SH-SY5Y (cell line): ENCODE measurements around the gene PHKB.

Source experiments
- GATA2 ChIP-seq: IDR thresholded peaks from 2 replicates; pipeline ENCODE4 v1.6.1; 2011; ENCODE audit warnings: mild to moderate bottlenecking, low read depth, low read length
- GATA3 ChIP-seq: IDR thresholded peaks from 2 replicates; pipeline ENCODE4 v1.6.1; 2011; ENCODE audit warnings: low read depth, mild to moderate bottlenecking, low read length, moderate library complexity

The PHKB gene

DNA sequence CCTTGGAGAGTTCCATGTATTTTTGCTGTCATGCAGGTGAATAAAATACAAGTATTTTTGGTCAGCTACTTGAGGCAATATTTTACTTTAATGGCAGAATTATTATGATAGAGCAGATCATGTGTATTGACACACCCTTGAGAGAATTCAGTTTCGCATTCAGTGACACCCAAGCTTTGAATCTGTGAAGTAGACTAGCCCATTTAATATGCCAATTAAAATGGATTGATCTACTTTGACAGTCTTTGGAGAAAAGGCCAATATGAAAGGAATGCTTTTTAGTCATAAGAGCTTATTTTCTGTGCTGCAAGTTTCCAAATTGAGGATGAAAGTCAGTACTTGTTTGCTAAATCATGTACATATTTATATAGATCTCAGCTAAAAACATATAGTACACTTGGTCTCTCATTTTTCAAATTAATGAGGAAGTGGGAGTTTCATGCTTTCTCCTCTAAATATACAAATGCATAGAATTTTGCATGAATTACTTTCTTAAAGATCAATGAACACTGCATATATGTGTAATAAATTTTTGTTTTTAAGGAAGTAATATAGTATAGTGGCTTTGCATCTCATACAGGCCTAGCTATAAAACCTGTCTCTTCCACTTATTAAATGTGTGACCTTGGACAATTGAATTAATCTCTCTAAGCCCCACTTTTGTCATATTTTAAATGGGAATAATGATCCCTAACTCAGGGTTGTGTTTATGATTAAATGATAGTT lies 161.5 kb downstream of the PHKB start:
- TF ChIP-seq GATA3 (no peak), GATA2 (no peak)

DNA sequence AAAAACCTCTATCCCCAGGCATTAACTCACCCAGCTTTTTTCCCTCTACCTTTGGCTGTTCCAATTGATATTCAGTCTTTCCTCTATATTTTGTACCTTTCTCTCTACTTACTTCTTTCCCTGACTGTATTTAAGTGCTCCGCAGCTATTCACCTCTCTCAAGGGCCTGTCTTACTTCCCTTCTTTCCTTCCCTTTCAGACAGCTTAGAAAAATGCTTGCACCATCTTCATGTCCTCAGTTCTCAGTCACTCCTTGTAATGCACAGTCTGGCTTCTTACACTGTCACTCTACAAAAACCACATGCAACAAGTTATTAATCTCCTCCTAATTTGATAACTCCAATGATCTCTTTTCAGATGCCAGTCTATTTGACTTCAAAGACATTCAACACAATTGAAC lies 163.4 kb downstream of the PHKB start:
- TF ChIP-seq GATA3 (no peak), GATA2 (no peak)

DNA sequence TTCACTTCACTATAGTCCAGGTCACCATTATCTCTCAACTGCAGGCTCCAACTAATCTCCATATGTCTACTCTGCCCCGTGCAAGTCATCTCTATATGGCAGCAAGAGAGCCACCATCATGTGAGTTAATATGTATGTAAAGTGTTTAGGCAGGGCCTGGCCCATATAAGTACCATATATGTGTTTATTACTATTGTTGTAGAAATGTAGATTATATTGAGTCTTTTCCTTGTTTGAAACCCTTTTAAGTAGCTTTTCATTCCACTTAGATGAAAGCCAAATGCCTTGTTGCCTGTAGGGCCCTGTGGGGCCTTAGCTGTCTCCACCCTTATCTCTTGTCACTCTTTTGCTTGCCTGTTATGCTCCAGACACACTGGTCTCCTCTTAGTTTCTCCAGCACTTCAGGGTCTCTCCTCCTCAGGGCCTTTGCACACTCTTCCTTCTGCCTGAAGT lies 164.0 kb downstream of the PHKB start:
- TF ChIP-seq GATA2, result no peak
- no peak for TF ChIP-seq GATA3

DNA sequence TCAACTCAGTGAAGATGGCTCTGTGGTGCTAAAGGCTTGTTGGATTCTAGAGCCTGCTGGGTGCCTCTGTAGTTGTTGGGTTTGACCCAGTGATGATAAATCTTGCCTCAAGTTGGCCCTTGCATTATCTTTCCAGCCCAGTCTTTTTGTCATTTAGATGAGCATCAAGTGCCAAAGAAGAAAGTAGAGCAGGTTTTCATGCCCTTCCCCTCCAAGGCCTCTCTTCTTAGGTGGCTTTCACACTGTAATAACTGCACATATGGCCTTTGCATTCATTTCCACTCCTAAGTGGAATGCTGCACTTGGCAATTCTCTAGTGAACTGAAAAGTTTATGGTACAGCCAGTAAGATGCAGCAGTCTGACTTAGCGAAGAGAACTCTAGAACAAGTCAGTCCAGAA lies 165.1 kb downstream of the PHKB start:
- TF ChIP-seq GATA3 (no peak), GATA2 (no peak)

DNA sequence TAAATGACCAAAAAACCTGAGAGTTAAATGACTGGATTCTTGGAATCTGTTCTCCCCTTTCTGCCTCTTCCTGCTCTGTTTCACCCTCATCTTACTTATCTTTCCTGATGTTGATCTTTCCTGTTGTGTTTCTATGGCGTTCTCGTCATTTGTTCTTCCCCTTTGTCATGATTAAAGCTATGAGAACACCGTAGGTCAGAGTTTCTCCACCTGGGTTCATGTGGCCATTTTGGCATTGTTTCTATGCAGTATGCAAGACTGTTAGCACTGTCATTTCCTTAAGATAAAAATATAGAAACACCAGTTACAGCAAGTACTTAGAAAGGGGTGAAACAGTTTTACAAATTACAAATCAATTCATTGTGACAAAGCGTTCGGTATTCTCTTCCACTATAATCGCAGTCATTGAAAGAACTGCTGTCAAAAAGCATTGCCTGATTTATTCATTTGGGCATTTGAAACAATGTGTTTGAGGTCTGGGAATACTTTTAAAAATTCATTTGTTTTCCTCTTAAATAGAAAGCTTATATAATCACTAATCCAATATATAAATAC lies 166.0 kb downstream of the PHKB start:
- no peak for TF ChIP-seq GATA3
- no peak for TF ChIP-seq GATA2

DNA sequence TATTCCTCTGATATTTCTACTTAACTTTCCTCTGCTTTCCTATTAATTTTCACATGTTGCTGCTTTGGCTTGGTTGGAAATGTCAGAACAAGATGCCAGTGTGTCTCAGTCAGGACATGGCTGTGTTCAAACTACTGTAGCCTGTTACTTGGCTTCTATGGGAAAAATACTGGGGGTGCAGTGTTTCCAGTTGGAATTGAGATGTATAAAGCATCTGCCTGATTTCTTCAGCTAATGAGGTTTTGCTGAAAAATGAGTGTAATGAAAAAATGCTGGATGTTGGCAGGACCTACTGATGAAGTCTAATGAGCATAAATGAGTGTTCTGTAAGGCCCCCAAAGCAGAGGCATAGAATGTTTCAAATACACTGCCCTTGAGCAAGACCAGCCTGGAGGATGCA lies 166.6 kb downstream of the PHKB start:
- TF ChIP-seq GATA2, result no peak
- no peak for TF ChIP-seq GATA3

DNA sequence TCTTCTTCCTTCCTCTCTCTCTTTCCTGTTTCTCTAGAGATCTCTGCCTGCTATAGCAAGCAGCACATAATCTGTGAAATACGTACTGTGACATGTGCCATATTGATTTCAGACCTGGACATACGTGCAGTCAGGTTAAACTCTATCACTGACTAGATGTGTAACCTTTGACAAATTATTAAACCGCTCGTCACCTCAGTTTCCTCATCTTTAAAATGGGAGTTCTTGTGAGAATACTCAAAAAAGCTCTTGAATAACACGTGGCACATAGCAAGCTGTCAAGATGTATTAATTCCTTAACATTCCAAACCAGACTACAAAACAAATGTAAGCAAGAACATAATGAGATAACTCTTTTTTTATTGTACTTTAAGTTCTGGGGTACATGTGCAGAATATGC lies 170.0 kb downstream of the PHKB start:
- no peak for TF ChIP-seq GATA2
- no peak for TF ChIP-seq GATA3

DNA sequence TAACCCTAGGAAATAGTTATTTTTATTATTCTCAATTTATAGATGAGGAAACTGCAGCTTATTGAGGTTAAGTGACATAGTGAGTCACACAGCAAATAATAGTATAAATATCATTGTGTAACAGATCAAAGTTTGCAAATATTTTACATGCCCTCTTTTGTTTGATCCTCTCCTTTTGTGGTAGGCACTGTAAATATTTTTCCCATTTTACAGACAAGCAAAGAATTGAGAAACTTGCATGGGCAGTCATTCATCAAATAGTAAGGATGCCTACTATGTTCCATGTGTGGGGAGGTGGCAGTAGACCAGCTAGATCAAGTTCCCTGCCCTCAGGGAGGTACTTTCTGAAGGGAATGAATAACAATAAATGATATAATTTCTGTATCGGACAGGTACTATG lies 173.0 kb downstream of the PHKB start:
- no peak for TF ChIP-seq GATA2

DNA sequence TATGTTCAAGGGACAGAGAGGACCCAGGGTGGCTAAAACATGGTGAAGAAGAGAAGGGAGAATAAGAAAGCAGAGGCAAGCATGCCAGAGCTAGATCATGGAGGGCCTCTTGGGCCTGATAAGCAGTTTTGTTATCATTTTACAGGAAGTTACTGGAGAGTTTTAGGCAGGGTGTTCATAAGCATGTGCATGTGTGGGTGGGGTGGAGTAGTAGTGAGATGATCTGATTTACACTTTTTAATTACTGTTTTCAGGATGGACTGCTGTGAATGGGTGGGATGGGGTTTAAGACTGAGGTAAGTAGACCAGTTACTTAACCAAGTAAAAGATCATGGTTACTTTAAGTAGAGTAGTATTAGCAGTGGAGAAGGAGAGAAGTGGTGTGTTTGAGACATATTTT lies 173.6 kb downstream of the PHKB start:
- TF ChIP-seq GATA3 (no peak), GATA2 (no peak)

DNA sequence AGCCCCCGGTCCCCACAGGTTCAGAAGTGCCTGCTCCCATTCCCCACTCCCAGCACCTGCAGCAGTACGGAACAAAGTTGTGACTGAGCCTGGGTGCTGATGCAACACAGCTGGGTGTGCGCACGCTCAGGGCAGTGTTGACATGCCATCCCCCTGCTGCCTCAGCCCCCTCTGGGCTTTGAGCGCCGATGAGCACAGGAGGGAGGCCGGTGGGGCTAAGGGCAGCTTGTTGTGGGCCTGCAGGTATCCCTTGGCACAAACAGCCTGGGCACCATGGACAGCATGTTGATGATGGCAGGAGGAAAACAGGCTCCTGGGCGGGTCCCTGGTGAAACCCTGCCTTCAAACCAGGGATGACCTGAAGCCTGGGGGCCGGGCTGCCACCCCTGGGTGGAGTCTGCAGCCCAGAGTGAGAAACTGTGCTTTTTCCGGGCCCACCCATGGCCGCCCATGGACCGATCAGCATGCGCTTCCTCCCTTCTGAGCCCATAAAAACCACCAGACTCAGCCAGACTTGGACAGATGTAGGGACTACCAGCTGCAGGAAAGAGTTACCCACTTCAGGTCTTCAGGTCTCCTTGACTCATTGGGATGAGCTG lies 175.5 kb downstream of the PHKB start:
- no peak for TF ChIP-seq GATA3
- TF ChIP-seq GATA2, result no peak

DNA sequence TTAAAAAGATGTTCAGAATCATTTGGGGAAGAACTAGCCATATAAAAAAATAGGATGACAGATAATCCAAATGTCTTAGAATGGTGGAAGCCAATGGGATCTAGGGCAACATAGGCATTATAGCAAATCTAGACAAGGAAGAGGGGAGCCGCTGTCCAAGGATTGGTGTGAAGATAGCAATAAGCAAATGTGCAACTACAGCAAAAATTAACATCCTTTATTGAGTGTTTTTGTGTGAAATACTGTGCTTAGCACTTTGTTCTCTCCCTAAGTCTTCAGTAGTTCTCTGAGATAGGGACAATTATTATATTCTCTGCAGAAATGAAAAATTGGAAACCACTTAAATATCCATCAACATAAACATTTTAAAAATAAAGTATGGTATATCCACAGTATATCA lies 177.0 kb downstream of the PHKB start:
- TF ChIP-seq GATA3 (no peak), GATA2 (no peak)

DNA sequence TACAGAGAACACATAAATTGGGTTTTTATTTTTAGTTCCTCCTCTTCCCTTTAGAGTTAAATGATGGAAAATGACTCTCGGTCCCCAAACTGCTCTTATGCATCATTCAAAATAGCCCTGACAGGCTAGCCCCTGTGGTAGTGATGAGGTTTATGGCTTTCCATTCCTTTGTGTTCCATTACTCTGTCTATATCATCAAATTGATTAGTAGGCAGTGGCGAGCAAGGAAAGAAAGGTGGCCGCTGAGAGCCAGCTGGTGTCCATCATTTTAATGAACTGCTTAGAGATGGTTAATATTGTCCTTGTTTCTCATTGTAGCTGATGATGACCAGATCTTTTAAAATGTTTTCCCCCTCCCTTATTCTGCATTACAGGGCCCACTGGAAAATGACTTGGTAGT lies 179.5 kb downstream of the PHKB start:
- TF ChIP-seq GATA3, result no peak
- no peak for TF ChIP-seq GATA2

DNA sequence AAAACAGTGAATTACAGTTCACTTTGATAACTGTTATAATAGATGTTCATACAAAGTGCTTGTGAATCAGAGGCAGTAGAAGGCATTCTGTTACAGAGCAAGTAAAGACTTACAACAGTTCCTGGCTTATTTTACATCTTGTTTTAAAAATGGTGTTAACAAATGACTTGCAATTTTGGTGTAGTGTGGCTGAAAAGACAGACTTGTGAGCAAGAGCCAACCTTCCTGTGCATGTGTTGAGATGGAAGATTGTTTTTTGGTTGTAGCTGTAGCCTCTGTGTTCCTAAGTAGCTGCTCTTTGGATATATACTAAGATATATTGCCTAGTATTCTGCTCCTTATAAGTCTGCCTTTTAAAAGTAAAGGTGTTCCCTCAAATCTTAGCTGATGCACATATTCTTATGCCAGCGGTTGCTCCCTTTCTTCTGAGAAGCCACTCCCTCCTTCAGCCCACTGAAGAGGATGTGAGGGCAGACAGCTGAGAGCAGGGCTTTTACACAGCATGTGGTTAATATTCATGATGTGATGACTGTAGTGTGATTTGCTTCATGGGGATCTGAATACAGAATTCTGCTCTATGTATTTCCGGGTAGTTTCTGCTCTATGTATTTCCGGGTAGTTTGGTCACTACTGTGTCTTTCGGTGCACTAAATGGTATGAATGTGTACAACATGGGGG lies 182.3 kb downstream of the PHKB start:
- TF ChIP-seq GATA2 (no peak), GATA3 (no peak)

DNA sequence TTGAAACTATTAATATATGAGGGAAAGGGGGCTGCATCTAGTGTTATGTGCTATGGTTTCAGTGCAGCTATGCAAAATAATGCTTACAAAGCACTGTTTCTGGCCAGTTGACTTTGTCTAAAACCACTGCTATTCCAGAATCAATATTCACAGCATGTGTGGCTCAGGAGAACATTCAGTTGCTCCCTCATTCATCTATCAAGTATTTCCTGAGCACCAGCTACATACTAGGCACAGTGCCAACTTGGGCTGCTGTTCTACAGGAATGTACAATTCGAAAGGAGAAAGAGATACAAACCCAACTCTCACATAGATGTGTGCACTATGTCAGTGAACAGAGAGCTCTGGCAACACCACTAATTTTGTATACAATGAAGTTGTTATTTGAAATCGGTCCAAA lies 183.0 kb downstream of the PHKB start:
- no peak for TF ChIP-seq GATA3
- TF ChIP-seq GATA2, result no peak

DNA sequence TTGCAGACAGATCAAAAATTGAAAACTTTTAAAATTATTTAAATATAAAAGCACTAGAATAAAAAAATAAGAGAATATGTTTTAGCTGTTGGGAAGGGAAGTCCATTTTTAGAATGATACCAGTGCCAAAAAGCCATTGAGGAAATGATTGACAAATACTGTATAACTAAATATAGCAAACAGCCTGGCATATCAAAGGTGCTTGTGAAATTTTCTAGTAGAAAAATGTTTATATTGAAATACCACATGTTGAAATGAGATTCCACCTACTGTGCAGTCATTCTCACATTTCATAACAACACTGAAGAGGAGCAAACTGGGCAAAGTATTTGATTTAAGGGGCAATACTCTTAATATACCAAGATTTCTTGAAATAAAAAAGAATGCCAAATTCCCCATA lies 183.5 kb downstream of the PHKB start:
- no peak for TF ChIP-seq GATA2
- no peak for TF ChIP-seq GATA3
